Lower leg skin (tissue), 4 donors: ENCODE data around the gene WDPCP. TPM values are rescaled to one million over a fixed set of nuclear protein-coding genes. Genes with fewer than 3 reads are reported as not detected.
"Not testable (repeated sequence)": the region's sequence is repeated elsewhere in the genome, so short reads cannot be mapped to it uniquely, and the experiment has no call there.

ENCODE experiments used
- DNase-seq, 2 donors: peaks; one replicate each; pipeline ENCODE4 v3.0.0-alpha.2; 2019; ENCODE audit warnings: low spot score in 2 of 2
- H3K4me3 ChIP-seq: fragments of 200-600 bp; sonication (generic); 2 replicates; pipeline ENCODE4 v1.5.1; 2017; ENCODE audit warnings: mild to moderate bottlenecking, low read depth; ENCODE audit not compliant: poor library complexity, severe bottlenecking
- POLR2A ChIP-seq, 2 donors: fragments of 450-650 bp; IDR thresholded peaks; one replicate each; pipeline ENCODE4 v1.6.1; 2016 to 2017; ENCODE audit warnings: antibody characterized with exemption in 2 of 2, mild to moderate bottlenecking in 1 of 2, moderate library complexity in 1 of 2
- WGBS, 2 donors: methylation state at CpG; one replicate each; pipeline ENCODE4 v1.1.5; 2018; 5-methylcytosine and 5-hydroxymethylcytosine counted together
- intact Hi-C: fragments of 100-400 bp; cut with DNase I; formaldehyde crosslinking; loops from one replicate; pipeline ENCODE4 v1.15.0; 2023; ENCODE audit warnings: low total_unique reads
- total RNA-seq, 4 donors: library from RNA; depleted of rRNA; stranded (reverse); fragments of >200 nt; gene quantifications; one replicate each; pipeline ENCODE4 v1.1.0, GENCODE V29; 2016
- TF ChIP-seq, protein P1 (sequence below), 3 donors: fragments of 450-650 bp; IDR thresholded peaks; one replicate each; pipeline ENCODE4 v1.5.1; 2016; ENCODE audit warnings: antibody characterized with exemption in 3 of 3, mild to moderate bottlenecking in 3 of 3, moderate library complexity in 2 of 3

Gene WDPCP
- total RNA-seq, 4 donors from 2014 or later, result 4.5 to 10.2 (median 5.5) TPM

DNA sequence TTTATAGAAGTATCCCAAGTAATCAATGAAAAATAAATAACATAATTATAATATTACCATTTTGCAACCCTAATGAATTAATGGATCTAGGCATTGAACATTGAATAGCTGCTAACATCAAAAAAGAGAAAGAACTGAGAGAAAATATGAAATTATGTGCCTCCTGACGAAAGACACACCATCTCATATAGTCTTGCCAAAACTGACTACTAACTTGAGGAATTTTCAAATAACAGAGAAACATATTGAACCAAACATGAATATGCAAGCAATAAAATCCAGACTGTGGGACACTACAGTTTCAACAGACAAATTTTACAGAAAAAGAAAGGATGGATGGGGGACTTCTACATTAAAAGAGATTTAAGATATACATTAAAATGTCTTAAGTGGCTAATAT, 165.7 kb downstream of the WDPCP start:
- TF ChIP-seq, protein P1, sequence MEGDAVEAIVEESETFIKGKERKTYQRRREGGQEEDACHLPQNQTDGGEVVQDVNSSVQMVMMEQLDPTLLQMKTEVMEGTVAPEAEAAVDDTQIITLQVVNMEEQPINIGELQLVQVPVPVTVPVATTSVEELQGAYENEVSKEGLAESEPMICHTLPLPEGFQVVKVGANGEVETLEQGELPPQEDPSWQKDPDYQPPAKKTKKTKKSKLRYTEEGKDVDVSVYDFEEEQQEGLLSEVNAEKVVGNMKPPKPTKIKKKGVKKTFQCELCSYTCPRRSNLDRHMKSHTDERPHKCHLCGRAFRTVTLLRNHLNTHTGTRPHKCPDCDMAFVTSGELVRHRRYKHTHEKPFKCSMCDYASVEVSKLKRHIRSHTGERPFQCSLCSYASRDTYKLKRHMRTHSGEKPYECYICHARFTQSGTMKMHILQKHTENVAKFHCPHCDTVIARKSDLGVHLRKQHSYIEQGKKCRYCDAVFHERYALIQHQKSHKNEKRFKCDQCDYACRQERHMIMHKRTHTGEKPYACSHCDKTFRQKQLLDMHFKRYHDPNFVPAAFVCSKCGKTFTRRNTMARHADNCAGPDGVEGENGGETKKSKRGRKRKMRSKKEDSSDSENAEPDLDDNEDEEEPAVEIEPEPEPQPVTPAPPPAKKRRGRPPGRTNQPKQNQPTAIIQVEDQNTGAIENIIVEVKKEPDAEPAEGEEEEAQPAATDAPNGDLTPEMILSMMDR (IDR thresholded peaks at IDR 0.05), result no peak
- TF ChIP-seq POLR2A (IDR thresholded peaks at IDR 0.05), result no peak
- intact Hi-C loops, result no loop called here
- 77 to 91% methylated on average over 1 of the region's 1 CpG for WGBS, 2 donors
- H3K4me3 ChIP-seq, result no peak overlapping the region
- DNase-seq, result no peak

DNA sequence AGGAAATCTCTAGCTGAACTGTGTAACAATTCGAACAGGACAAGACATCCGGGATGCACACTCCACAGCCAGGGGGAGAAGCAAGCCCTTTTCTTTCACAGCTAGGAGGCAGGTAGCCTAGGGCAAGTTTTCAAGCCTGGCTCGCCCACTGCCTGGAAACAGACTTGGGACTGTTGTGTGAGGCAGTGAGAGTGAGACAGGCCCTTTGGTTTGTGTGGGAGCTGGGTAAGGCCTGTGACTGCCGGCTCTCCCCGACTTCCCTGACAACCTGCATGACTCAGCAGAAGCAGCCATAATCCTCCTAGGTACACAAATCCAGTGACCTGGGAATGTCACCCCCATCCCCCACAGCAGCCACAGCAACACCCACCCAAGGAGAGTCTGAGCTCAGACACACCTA, 179.7 kb downstream of the WDPCP start:
- no peak overlapping the region for H3K4me3 ChIP-seq
- TF ChIP-seq POLR2A (IDR thresholded peaks at IDR 0.05), result no peak
- TF ChIP-seq, protein P1 (IDR thresholded peaks at IDR 0.05), result no peak
- intact Hi-C loops, result no loop called here
- 97 to 100% methylated on average over 5 of the region's 5 CpGs for WGBS, 2 donors
- no peak for DNase-seq

DNA sequence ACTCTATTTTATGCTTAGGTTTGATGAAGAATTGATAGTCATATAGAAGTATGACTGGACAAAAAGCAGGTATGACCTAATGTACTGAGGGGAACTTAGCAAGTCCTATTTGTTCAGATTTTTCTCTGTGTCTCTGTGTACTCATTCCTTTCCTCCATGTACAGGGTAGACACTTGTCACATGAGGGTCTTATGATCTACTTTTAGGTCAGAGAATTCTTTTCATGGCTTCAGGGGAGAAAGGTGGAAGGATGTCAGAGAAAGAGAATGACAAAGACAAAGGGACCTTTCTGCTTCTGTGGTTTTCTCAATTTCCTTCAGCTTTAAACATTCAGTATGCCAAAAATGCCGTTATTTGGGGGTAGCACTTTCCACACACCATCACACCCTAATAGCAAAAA, 181.6 kb downstream of the WDPCP start:
- no peak for DNase-seq
- TF ChIP-seq POLR2A (IDR thresholded peaks at IDR 0.05), result no peak
- TF ChIP-seq, protein P1 (IDR thresholded peaks at IDR 0.05), result no peak
- no peak overlapping the region for H3K4me3 ChIP-seq
- intact Hi-C loops, result no loop called here
- 69 to 83% methylated on average over 1 of the region's 1 CpG for WGBS, 2 donors

DNA sequence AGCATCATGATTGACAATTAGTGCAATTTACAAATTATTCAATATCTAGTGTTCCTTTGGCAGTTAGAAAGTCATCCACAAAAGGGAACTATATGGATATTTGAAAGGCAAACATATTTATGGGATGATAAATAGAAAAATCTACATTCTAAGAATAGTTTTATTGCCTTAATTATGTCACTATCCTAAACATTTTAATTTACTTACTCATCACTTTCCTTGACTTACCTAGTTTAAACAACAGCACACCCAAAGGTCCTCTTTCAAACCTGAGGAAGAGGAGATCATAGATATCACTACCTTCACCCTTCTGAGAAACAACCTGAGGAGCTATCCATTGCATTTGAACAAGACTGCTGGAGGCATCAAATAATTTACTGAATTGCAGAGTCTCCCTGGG, 184.5 kb downstream of the WDPCP start:
- TF ChIP-seq, protein P1 (IDR thresholded peaks at IDR 0.05), result no peak
- TF ChIP-seq POLR2A (IDR thresholded peaks at IDR 0.05), result no peak
- intact Hi-C loops, result no loop called here
- DNase-seq, result no peak
- H3K4me3 ChIP-seq, result no peak overlapping the region

DNA sequence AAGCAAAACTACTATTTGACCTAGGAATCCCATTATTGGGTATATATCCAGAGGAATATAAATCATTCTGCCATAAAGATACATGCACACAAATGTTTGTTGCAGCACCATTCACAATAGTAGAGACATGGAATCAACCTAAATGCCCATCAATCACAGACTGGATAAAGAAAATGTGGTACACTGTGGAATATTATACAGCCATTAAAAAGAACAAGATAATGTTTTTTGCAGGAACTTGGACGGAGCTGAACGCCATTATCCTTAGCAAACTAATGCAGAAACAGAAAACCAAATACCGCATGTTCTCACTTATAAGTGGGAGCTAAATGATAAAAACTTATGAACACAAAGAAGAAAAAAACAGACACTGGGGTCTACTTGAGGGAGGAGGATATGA, 185.4 kb downstream of the WDPCP start:
- H3K4me3 ChIP-seq, DNase-seq, intact Hi-C loops: not testable (repeated sequence)
- 98% methylated on average over 3 of the region's 3 CpGs for WGBS, 2 donors

DNA sequence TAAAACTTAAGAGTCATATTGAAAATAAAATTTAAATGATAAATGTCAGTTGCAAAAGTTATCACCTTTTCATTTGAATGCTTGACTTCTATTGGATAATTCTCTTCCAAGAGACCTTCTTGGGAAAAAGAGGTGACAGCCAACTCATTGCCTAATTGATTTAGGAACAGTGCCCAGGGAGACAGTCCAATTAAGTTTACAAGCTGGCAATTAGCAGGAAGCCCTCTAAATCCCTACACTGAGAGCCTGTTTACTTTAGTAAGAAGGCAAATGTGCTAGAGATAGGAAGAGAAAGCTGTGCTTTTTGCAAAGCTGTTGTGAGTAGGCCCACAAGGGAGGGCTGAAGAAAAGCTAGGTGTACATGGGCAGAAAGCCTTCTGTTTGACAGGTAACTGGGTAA, 189.1 kb downstream of the WDPCP start:
- no peak overlapping the region for H3K4me3 ChIP-seq
- no peak for DNase-seq
- TF ChIP-seq POLR2A (IDR thresholded peaks at IDR 0.05), result no peak
- TF ChIP-seq, protein P1 (IDR thresholded peaks at IDR 0.05), result no peak
- intact Hi-C loops, result no loop called here
